ENCODE results near the gene CPED1.

Gene CPED1

GRCh38 chr7:121274467-121274866 is 286.0 kb downstream of the CPED1 start:
- TF ChIP-seq CTCF (IDR thresholded peaks at IDR 0.05; ENCODE audit: insufficient read depth, missing control alignments) = no peak
- FAIRE-seq = no peak
- no peak for DNase-seq (ENCODE audit: insufficient read length, low spot score)

GRCh38 chr7:121275204-121275603 is 286.7 kb downstream of the CPED1 start:
- DNase-seq (ENCODE audit: insufficient read length, low spot score) (no peak), FAIRE-seq (no peak)
- no peak for TF ChIP-seq CTCF (IDR thresholded peaks at IDR 0.05; ENCODE audit: insufficient read depth, missing control alignments)

- TF ChIP-seq CTCF (IDR thresholded peaks at IDR 0.05; ENCODE audit: insufficient read depth, missing control alignments) = no peak
- no peak for FAIRE-seq
- DNase-seq (ENCODE audit: insufficient read length, low spot score) = no peak
These were observed 287.8 kb downstream of the CPED1 start for GRCh38 chr7:121276313-121276712.

GRCh38 chr7:121278120-121279021 is 289.9 kb downstream of the CPED1 start:
- FAIRE-seq = no peak
- no peak for TF ChIP-seq CTCF (IDR thresholded peaks at IDR 0.05; ENCODE audit: insufficient read depth, missing control alignments)
- no peak for DNase-seq (ENCODE audit: insufficient read length, low spot score)

- no peak for FAIRE-seq
- no peak for TF ChIP-seq CTCF (IDR thresholded peaks at IDR 0.05; ENCODE audit: insufficient read depth, missing control alignments)
- no peak for DNase-seq (ENCODE audit: insufficient read length, low spot score)
These were observed 290.6 kb downstream of the CPED1 start for GRCh38 chr7:121279060-121279620.

- DNase-seq (ENCODE audit: insufficient read length, low spot score) (no peak), FAIRE-seq (no peak)
- TF ChIP-seq CTCF (IDR thresholded peaks at IDR 0.05; ENCODE audit: insufficient read depth, missing control alignments) = no peak
These were observed 291.3 kb downstream of the CPED1 start for GRCh38 chr7:121279822-121280221.

GRCh38 chr7:121280656-121281055 is 292.1 kb downstream of the CPED1 start:
- no peak for DNase-seq (ENCODE audit: insufficient read length, low spot score)
- no peak for TF ChIP-seq CTCF (IDR thresholded peaks at IDR 0.05; ENCODE audit: insufficient read depth, missing control alignments)
- no peak for FAIRE-seq
